ENCODE measurements around the gene OR52A1. TPM values are rescaled to one million over a fixed set of nuclear protein-coding genes. Genes with fewer than 3 reads are reported as not detected.

The OR52A1 gene
- polyA plus RNA-seq, 2 of the 4 experiments (the other 2 are of a cell fraction) = not detected

DNA sequence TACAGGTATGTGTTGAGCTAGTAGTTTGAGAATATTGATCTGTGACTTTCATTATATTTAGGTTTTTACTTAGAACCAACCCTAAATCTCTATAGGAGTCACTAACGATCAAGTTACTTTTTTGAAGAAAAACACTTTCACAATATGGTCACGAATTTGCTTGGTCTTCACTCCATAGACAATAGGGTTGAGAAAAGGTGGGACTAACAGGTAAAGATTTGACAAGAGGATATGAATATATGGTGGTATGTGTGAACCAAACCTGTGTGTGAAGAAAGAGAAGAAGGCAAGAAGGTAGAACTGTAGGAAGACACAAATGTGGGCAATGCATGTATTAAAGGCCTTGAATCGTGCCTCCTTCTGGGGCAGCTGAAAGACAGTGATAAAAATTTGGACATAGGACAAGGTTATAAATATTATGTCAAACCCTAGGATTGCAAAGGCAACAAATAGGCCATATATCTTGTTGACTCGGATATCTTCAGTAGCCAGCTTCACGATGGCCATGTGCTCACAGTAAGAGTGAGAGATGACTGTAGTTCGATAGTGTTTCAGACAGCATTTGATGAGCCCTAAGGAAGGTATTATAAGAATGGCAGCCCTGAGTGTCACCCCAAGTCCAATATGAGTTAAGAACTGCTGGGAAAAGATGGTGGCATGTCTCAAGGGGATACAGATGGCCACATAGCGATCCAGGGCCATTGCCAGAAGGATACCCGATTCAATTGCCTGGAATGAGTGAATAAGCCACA is 22.8 kb downstream of the OR52A1 start (continued):
- TF ChIP-seq CBX8 (IDR thresholded peaks at IDR 0.05) = no peak

DNA sequence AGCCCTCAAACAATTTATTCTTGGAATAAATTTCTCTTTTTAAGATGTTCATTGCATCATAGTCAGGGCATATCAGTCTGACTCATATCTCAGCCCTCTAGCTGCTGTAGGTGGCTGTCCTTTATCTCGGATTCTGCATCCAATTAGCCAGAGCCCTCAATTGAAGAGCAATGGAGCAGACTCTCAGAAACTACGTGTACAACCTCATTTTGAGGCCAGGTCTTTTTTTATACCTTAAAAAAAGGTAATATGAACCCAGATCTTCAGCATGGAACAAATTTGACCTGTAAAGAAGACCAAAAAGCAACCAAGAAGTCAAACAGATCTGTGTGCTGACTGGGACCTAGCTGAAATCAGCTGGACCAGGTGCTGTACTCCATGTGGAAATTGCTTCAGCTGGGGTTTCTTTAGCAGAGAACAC is 25.1 kb downstream of the OR52A1 start:
- no peaks in the 10 kb centered on the region for H3K4me1 ChIP-seq
- H3K27ac ChIP-seq = no peak overlapping the region
- POLR2A ChIA-PET = no interaction called here
- ATAC-seq (peak in 1 of 2 experiments; percentile 59; a peak in 1 of 6 replicates), FAIRE-seq (no peak), DNase-seq (ENCODE audit: low read depth in 1 of 2, low spot score in 1 of 2) (no peak)
- no peak overlapping the region for H3K4me2 ChIP-seq
- no peak for TF ChIP-seq POLR2A (IDR thresholded peaks at IDR 0.05; ENCODE audit: low read length)
- TF ChIP-seq MYC (IDR thresholded peaks at IDR 0.05; ENCODE audit: borderline replicate concordance, low read length) = no peak
- no peak for TF ChIP-seq KDM5A (IDR thresholded peaks at IDR 0.05)
- TF ChIP-seq, protein P1, sequence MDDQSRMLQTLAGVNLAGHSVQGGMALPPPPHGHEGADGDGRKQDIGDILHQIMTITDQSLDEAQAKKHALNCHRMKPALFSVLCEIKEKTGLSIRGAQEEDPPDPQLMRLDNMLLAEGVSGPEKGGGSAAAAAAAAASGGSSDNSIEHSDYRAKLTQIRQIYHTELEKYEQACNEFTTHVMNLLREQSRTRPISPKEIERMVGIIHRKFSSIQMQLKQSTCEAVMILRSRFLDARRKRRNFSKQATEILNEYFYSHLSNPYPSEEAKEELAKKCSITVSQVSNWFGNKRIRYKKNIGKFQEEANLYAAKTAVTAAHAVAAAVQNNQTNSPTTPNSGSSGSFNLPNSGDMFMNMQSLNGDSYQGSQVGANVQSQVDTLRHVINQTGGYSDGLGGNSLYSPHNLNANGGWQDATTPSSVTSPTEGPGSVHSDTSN (IDR thresholded peaks at IDR 0.05) = no peak
- no peak for TF ChIP-seq RAD21 (conservative IDR thresholded peaks at IDR 0.05 in 1 of 2, IDR thresholded peaks at IDR 0.05 in 1 of 2)
- 0% methylated on average over 2 of the region's 2 CpGs for WGBS (ENCODE audit: missing lambda C conversion rate)
- no peak overlapping the region for H3K4me3 ChIP-seq
- CTCF ChIA-PET = interaction anchor here (1.0 kb wide), 1 partner anchor 12 kb away, joined by 4 read pairs; no protein-coding TSS in a partner anchor
- H3K9me3 ChIP-seq = no peaks in the 10 kb centered on the region

DNA sequence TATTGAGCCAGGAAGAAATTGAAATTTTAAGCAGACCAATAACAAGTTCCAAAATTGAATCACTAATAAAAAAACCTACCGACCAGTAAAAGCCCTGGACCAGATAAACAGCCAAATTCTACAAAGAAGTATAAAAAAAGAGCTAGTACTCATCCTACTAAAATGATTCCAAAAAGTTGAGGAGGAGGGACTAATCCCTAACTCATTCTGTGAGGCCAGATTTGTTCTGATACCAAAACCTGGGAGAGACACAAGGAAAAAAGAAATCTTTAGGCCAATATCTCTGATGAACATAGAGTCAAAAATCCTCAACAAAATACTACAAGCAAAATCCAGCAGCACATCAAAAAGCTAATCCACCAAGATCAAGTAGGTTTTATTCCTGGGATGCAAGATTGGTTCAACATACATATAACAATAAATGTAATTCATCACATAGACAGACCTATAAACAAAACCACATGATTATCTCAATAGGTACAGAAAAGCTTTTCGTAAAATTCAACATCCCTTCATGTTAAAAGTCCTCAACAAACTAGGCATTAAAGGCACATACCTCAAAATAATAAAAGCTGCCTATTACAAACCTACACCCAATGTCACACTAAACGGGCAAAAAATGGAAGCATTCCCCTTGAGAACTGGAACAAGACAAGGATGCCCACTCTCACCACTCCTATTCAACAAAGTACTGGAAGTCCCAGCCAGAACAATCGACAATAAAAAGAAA is 29.5 kb downstream of the OR52A1 start:
- 2% methylated on average over 4 of the region's 4 CpGs for WGBS (ENCODE audit: missing lambda C conversion rate)
- Histone ChIP-seq H3K4me3 (no peak overlapping the region), H3K9me3 (no peaks in the 10 kb centered on the region), H3K27ac (no peak overlapping the region), H3K4me1 (no peaks in the 10 kb centered on the region), H3K4me2 (no peak overlapping the region)
- TF ChIP-seq RAD21 (conservative IDR thresholded peaks at IDR 0.05 in 1 of 2, IDR thresholded peaks at IDR 0.05 in 1 of 2) (no peak), CBX8 (IDR thresholded peaks at IDR 0.05) (no peak), KDM5A (IDR thresholded peaks at IDR 0.05) (no peak), MAFK (IDR thresholded peaks at IDR 0.05; ENCODE audit: partially characterized antibody) (no peak), SREBF2 (IDR thresholded peaks at IDR 0.05) (no peak)
- TF ChIP-seq, protein P2, sequence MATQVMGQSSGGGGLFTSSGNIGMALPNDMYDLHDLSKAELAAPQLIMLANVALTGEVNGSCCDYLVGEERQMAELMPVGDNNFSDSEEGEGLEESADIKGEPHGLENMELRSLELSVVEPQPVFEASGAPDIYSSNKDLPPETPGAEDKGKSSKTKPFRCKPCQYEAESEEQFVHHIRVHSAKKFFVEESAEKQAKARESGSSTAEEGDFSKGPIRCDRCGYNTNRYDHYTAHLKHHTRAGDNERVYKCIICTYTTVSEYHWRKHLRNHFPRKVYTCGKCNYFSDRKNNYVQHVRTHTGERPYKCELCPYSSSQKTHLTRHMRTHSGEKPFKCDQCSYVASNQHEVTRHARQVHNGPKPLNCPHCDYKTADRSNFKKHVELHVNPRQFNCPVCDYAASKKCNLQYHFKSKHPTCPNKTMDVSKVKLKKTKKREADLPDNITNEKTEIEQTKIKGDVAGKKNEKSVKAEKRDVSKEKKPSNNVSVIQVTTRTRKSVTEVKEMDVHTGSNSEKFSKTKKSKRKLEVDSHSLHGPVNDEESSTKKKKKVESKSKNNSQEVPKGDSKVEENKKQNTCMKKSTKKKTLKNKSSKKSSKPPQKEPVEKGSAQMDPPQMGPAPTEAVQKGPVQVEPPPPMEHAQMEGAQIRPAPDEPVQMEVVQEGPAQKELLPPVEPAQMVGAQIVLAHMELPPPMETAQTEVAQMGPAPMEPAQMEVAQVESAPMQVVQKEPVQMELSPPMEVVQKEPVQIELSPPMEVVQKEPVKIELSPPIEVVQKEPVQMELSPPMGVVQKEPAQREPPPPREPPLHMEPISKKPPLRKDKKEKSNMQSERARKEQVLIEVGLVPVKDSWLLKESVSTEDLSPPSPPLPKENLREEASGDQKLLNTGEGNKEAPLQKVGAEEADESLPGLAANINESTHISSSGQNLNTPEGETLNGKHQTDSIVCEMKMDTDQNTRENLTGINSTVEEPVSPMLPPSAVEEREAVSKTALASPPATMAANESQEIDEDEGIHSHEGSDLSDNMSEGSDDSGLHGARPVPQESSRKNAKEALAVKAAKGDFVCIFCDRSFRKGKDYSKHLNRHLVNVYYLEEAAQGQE (IDR thresholded peaks at IDR 0.05) = no peak
- DNase-seq (ENCODE audit: low read depth in 1 of 2, low spot score in 1 of 2) (no peak), ATAC-seq (no peak), FAIRE-seq (no peak)
- ChIA-PET CTCF (interaction anchor here (0.7 to 2.9 kb wide), 12 partner anchors 9 to 324 kb away, joined by 3 to 9 read pairs (median 4); no protein-coding TSS in a partner anchor), POLR2A (no interaction called here)

DNA sequence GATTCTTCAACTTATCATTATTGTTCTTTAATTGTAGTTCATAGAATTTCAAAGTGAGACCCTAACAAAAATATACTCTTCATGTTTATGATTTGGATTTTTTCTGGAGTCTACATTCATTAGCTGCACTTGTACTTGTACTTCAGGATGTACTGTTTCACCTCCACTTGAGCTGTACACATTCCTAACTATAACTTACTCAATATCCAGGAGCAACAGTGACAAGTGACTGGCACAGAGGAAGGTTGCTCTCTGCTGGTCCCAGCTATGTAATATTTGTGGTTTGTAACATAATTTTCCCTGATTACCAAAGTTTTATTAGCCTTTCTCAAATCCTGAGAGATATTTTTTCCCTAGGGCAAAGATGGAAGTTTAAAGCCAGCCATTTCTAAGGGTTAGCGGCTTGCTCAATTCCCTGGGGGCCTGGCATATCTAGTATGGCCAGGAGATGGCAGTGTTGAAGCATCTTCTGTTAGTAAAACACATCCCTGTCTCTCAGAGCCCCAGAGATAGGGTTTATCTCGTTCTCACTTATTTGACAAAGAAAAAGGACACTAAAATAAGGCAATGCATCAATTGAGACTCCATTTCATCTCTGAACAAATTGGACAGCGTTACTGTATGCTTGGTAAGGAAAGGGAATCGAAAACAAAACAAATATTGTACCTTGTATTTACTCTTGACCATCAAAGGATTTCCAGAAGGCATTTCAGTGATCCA is 30.6 kb downstream of the OR52A1 start:
- peak; percentile 13 to 68 for DNase-seq (ENCODE audit: low read depth in 1 of 2, low spot score in 1 of 2)
- H3K9me3 ChIP-seq = no peaks in the 10 kb centered on the region
- H3K27ac ChIP-seq = no peak overlapping the region
- H3K4me1 ChIP-seq = no peaks in the 10 kb centered on the region
- ChIA-PET POLR2A (no interaction called here), CTCF (interaction anchor here (0.6 to 2.9 kb wide), 10 partner anchors 9 to 497 kb away, joined by 3 to 9 read pairs (median 4); no protein-coding TSS in a partner anchor)
- peak; percentile 94 to 96 for ATAC-seq
- FAIRE-seq = no peak
- WGBS (ENCODE audit: missing lambda C conversion rate) = under 1% methylated on average over 4 of the region's 4 CpGs
- no peak overlapping the region for H3K4me2 ChIP-seq
- TF ChIP-seq SMC3 (IDR thresholded peaks at IDR 0.05) = peak; percentile 75
- peak; percentile 45 to 68; a peak in 3 of 4 replicates for TF ChIP-seq CEBPB (IDR thresholded peaks at IDR 0.05)
- TF ChIP-seq, protein P3, sequence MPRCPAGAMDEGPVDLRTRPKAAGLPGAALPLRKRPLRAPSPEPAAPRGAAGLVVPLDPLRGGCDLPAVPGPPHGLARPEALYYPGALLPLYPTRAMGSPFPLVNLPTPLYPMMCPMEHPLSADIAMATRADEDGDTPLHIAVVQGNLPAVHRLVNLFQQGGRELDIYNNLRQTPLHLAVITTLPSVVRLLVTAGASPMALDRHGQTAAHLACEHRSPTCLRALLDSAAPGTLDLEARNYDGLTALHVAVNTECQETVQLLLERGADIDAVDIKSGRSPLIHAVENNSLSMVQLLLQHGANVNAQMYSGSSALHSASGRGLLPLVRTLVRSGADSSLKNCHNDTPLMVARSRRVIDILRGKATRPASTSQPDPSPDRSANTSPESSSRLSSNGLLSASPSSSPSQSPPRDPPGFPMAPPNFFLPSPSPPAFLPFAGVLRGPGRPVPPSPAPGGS (IDR thresholded peaks at IDR 0.05) = no peak
- no peak for TF ChIP-seq NR3C1 (IDR thresholded peaks at IDR 0.05)
- TF ChIP-seq, protein P4, sequence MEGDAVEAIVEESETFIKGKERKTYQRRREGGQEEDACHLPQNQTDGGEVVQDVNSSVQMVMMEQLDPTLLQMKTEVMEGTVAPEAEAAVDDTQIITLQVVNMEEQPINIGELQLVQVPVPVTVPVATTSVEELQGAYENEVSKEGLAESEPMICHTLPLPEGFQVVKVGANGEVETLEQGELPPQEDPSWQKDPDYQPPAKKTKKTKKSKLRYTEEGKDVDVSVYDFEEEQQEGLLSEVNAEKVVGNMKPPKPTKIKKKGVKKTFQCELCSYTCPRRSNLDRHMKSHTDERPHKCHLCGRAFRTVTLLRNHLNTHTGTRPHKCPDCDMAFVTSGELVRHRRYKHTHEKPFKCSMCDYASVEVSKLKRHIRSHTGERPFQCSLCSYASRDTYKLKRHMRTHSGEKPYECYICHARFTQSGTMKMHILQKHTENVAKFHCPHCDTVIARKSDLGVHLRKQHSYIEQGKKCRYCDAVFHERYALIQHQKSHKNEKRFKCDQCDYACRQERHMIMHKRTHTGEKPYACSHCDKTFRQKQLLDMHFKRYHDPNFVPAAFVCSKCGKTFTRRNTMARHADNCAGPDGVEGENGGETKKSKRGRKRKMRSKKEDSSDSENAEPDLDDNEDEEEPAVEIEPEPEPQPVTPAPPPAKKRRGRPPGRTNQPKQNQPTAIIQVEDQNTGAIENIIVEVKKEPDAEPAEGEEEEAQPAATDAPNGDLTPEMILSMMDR (IDR thresholded peaks at IDR 0.05) = peak; percentile 78
- peak; percentile 82 to 83 for TF ChIP-seq RAD21 (conservative IDR thresholded peaks at IDR 0.05 in 1 of 2, IDR thresholded peaks at IDR 0.05 in 1 of 2)
- TF ChIP-seq FOSB (CRISPR knock-in tag; IDR thresholded peaks at IDR 0.05) = no peak
- H3K4me3 ChIP-seq = no peak overlapping the region

Data from A549 (cell line).